ENCODE measurements around the gene SFMBT2. TPM values are rescaled to one million over a fixed set of nuclear protein-coding genes. Genes with fewer than 3 reads are reported as not detected.

The SFMBT2 gene
- total RNA-seq, 1 experiment from 2014 or later = 7.4 TPM

DNA sequence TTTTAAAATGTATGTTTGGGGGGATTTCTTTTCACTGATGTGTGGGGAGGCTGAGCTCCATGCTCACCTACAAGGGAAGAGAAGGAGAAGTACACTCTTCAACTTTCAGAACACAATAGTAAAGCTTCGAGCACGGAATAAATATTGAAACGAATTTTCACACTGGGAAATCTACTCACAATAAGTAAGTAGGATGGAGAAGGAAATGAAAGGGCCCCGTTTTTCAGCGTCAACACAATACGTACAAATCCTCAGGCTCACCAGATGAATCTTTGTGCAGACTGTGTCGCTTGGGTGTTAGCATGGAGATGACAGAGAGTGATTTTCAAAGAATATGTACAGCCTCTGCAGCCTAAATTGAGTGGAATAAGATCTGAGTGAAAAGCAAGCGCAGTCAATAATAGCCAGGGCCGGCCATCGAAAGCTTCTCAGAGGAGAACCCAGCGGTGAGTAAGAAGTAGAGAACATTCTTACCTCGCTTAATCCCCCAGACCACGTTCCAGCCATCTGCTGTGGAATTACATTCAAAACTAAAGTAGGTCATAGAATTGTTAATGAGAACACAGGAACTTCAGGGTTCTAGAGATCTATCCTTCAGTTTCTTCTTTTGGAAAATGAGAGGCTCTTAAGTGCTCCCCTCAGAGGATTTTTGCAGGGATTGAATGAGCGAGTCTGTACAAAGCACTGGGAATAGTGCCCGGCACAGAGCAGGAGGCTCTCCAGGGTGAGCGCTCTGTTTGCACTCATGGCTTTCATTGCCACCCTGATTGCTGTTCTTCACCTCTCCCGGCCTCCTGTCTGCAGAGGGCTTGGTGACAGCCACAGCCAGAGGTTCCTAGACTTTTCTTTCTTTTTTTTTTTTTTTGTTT is 292.8 kb downstream of the SFMBT2 start:
- peaks cover 8% of the 10 kb centered on the region for H3K4me1 Mint-ChIP-seq (ENCODE audit: insufficient read depth, unreplicated experiment)
- peaks cover 24% of the 10 kb centered on the region for H3K27me3 Mint-ChIP-seq (ENCODE audit: insufficient read depth, unreplicated experiment)
- no TSS peak for BruUV-seq (replicated peaks)
- TF ChIP-seq, protein P1, sequence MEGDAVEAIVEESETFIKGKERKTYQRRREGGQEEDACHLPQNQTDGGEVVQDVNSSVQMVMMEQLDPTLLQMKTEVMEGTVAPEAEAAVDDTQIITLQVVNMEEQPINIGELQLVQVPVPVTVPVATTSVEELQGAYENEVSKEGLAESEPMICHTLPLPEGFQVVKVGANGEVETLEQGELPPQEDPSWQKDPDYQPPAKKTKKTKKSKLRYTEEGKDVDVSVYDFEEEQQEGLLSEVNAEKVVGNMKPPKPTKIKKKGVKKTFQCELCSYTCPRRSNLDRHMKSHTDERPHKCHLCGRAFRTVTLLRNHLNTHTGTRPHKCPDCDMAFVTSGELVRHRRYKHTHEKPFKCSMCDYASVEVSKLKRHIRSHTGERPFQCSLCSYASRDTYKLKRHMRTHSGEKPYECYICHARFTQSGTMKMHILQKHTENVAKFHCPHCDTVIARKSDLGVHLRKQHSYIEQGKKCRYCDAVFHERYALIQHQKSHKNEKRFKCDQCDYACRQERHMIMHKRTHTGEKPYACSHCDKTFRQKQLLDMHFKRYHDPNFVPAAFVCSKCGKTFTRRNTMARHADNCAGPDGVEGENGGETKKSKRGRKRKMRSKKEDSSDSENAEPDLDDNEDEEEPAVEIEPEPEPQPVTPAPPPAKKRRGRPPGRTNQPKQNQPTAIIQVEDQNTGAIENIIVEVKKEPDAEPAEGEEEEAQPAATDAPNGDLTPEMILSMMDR (IDR thresholded peaks at IDR 0.05; ENCODE audit: unreplicated experiment) = no peak
- no peak overlapping the region for H3K4me3 Mint-ChIP-seq (ENCODE audit: unreplicated experiment)
- intact Hi-C loops (cut with micrococcal nuclease) = no loop called here
- H3K9me3 Mint-ChIP-seq (ENCODE audit: unreplicated experiment) = no peaks in the 10 kb centered on the region
- H3K27ac Mint-ChIP-seq (ENCODE audit: low read depth, unreplicated experiment) = no peak overlapping the region
- no peak for DNase-seq (ENCODE audit: unreplicated experiment)
- H3K36me3 Mint-ChIP-seq (ENCODE audit: insufficient read depth, unreplicated experiment) = no peaks in the 10 kb centered on the region
- POLR2A ChIA-PET = interaction anchor here (0.6 kb wide), 1 partner anchor 35 kb away, joined by 5 read pairs; no protein-coding TSS in a partner anchor
- CTCF ChIA-PET = interaction anchor here (0.6 to 0.7 kb wide), 2 partner anchors 1022 to 1124 kb away, joined by 3 read pairs; no protein-coding TSS in a partner anchor

DNA sequence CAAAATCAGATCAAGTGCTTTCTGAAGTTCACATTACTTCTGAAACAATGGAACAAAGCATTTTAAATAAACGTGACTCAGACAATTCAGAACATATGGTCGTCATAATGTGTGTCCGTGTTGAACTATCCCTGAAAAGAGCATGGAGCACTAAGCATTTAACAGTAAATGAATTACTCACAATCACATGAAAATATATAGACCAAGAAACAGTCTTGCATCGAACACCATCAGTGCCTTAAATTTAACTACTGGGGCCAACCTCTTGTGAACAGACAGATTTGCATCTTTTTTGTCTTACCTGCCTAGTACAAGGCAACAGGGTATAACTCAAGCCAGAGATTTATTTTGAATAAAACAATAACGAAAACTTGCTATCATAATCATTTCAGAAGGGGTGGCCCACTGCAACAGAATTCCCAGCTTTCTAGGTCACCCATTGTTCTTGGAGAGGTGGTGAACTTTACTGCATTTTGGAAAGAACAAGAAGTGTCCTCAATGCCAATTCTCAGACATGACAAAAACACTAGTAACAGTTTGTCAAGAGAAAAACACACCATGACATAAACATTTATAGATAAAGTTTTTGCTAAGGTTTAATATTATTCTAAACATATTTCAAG is 293.5 kb downstream of the SFMBT2 start:
- H3K9me3 Mint-ChIP-seq (ENCODE audit: unreplicated experiment) = no peaks in the 10 kb centered on the region
- no peak overlapping the region for H3K27ac Mint-ChIP-seq (ENCODE audit: low read depth, unreplicated experiment)
- ChIA-PET POLR2A (no interaction called here), CTCF (no interaction called here)
- TF ChIP-seq, protein P1 (IDR thresholded peaks at IDR 0.05; ENCODE audit: unreplicated experiment) = no peak
- H3K27me3 Mint-ChIP-seq (ENCODE audit: insufficient read depth, unreplicated experiment) = peaks cover 17% of the 10 kb centered on the region
- no TSS peak for BruUV-seq (replicated peaks)
- DNase-seq (ENCODE audit: unreplicated experiment) = no peak
- no peaks in the 10 kb centered on the region for H3K36me3 Mint-ChIP-seq (ENCODE audit: insufficient read depth, unreplicated experiment)
- no peak overlapping the region for H3K4me3 Mint-ChIP-seq (ENCODE audit: unreplicated experiment)
- H3K4me1 Mint-ChIP-seq (ENCODE audit: insufficient read depth, unreplicated experiment) = peaks cover 10% of the 10 kb centered on the region
- intact Hi-C loops (cut with micrococcal nuclease) = no loop called here

DNA sequence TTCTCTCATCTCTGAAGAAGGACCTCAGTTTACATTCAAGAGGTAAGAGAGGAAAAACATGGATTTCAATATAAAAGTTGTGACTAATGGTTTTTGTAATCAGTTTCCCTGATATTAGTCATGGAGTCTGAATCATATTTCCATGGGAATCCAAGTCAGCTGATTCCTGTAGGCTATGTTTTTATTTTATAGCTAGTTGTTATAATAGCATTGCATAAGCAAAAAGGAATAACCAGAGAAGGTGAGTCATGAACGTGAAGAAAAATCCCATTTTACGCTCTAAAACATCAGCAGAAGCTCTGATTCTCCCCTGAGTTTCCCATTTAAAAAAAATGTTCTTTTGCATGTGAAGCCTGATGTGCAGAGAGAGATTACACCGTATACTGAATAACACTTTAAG is 299.3 kb downstream of the SFMBT2 start:
- BruUV-seq (replicated peaks) = no TSS peak
- intact Hi-C loops (cut with micrococcal nuclease) = no loop called here
- DNase-seq (ENCODE audit: unreplicated experiment) = peak; percentile 91
- ChIA-PET CTCF (interaction anchor here (1.0 to 1.1 kb wide), 2 partner anchors 10 to 191 kb away, joined by 5 read pairs; no protein-coding TSS in a partner anchor), POLR2A (interaction anchor here (0.7 to 1.4 kb wide), 6 partner anchors 9 to 122 kb away, joined by 3 to 5 read pairs (median 4); no protein-coding TSS in a partner anchor)
- peak overlapping the region; percentile 5 for H3K27ac Mint-ChIP-seq (ENCODE audit: low read depth, unreplicated experiment)
- TF ChIP-seq, protein P1 (IDR thresholded peaks at IDR 0.05; ENCODE audit: unreplicated experiment) = no peak
- peak overlapping the region; percentile 5 for H3K4me3 Mint-ChIP-seq (ENCODE audit: unreplicated experiment)
- peaks cover 14% of the 10 kb centered on the region for H3K4me1 Mint-ChIP-seq (ENCODE audit: insufficient read depth, unreplicated experiment)
- peaks cover 7% of the 10 kb centered on the region for H3K9me3 Mint-ChIP-seq (ENCODE audit: unreplicated experiment)
- peaks cover 14% of the 10 kb centered on the region for H3K27me3 Mint-ChIP-seq (ENCODE audit: insufficient read depth, unreplicated experiment)
- H3K36me3 Mint-ChIP-seq (ENCODE audit: insufficient read depth, unreplicated experiment) = peaks cover 6% of the 10 kb centered on the region

DNA sequence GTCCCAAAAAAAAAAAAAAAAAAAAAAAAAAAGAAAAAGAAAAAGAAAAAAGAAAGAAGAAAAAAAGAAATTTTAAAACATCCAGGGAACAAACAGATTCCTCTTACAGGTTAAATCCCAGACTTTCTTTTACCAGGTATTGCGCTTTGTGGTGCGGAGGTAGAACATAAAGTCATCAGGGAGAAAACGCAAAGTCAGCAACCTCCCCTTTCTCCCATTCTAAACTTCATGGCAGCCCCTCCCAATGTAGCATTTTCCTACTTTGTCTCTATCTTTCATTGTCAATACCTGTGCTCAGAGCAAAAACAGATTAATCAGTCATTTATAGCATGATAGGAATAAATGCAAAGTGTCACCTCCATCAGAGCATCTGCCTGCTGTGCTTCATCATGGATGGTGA is 299.7 kb downstream of the SFMBT2 start:
- intact Hi-C loops (cut with micrococcal nuclease) = no loop called here
- ChIA-PET POLR2A (interaction anchor here (0.7 to 1.4 kb wide), 7 partner anchors 9 to 1752 kb away, joined by 3 to 5 read pairs (median 3); no protein-coding TSS in a partner anchor), CTCF (interaction anchor here (0.6 to 1.1 kb wide), 2 partner anchors 191 to 1004 kb away, joined by 3 to 5 read pairs; no protein-coding TSS in a partner anchor)

More for the DNA sequence above, 299.7 kb downstream of the SFMBT2 start:
- BruUV-seq (replicated peaks) = no TSS peak
- DNase-seq (ENCODE audit: unreplicated experiment) = no peak
- Mint-ChIP-seq H3K4me1 (ENCODE audit: insufficient read depth, unreplicated experiment) (peaks cover 14% of the 10 kb centered on the region), H3K27me3 (ENCODE audit: insufficient read depth, unreplicated experiment) (peaks cover 9% of the 10 kb centered on the region), H3K4me3 (ENCODE audit: unreplicated experiment) (peak overlapping the region; percentile 5), H3K27ac (ENCODE audit: low read depth, unreplicated experiment) (peak overlapping the region; percentile 5), H3K9me3 (ENCODE audit: unreplicated experiment) (peaks cover 7% of the 10 kb centered on the region), H3K36me3 (ENCODE audit: insufficient read depth, unreplicated experiment) (peaks cover 6% of the 10 kb centered on the region)
- TF ChIP-seq, protein P1 (IDR thresholded peaks at IDR 0.05; ENCODE audit: unreplicated experiment) = no peak
